SK-N-SH treated with all-trans-retinoic acid at 6 μM for 48 hours (cell line): ENCODE results near the gene LAMP2.
"Not testable (repeated sequence)": the region's sequence is repeated elsewhere in the genome, so short reads cannot be mapped to it uniquely, and the experiment has no call there.

Experiments
- ATAC-seq: fragments of 200-7000 bp; cut with Tn5 transposase; 3 replicates; pipeline ENCODE4 v1.9.1; 2020; ENCODE audit warnings: mild to moderate bottlenecking, moderate library complexity
- ARNTL ChIP-seq: fragments of 450-650 bp; formaldehyde crosslinking; IDR thresholded peaks from 2 replicates; pipeline ENCODE4 v1.5.0; 2020; ENCODE audit warnings: low read depth, mild to moderate bottlenecking, moderate library complexity, borderline replicate concordance
- BACH2 ChIP-seq: fragments of 250-450 bp; sonication (Bioruptor Pico); IDR thresholded peaks from 2 replicates; pipeline ENCODE4 v1.9.0; 2021; ENCODE audit warnings: mild to moderate bottlenecking, borderline replicate concordance
- CREB5 ChIP-seq: fragments of 250-450 bp; sonication (Bioruptor Pico); IDR thresholded peaks from 2 replicates; pipeline ENCODE4 v1.5.1; 2020; ENCODE audit warnings: low read depth, mild to moderate bottlenecking, moderate library complexity
- CSDC2 ChIP-seq: fragments of 250-450 bp; sonication (Bioruptor Pico); IDR thresholded peaks from 2 replicates; pipeline ENCODE4 v1.5.0; 2020; ENCODE audit warnings: mild to moderate bottlenecking, moderate library complexity
- CSRNP3 ChIP-seq: fragments of 250-450 bp; sonication (Bioruptor Pico); IDR thresholded peaks from 2 replicates; pipeline ENCODE4 v1.5.1; 2021; ENCODE audit warnings: mild to moderate bottlenecking, moderate library complexity
- ESRRG ChIP-seq: fragments of 250-450 bp; sonication (Bioruptor Pico); IDR thresholded peaks from 2 replicates; pipeline ENCODE4 v1.6.1; 2021; ENCODE audit warnings: mild to moderate bottlenecking
- GLIS3 ChIP-seq: fragments of 250-450 bp; sonication (Bioruptor Pico); IDR thresholded peaks from 2 replicates; pipeline ENCODE4 v1.5.0; 2020; ENCODE audit warnings: mild to moderate bottlenecking, moderate library complexity
- ISL1 ChIP-seq: fragments of 250-450 bp; sonication (Bioruptor Pico); IDR thresholded peaks from 2 replicates; pipeline ENCODE4 v2.1.2; 2022; ENCODE audit warnings: mild to moderate bottlenecking, moderate library complexity
- OSR1 ChIP-seq: fragments of 250-450 bp; sonication (Bioruptor Pico); IDR thresholded peaks from 2 replicates; pipeline ENCODE4 v1.8.0; 2022; ENCODE audit warnings: moderate library complexity, mild to moderate bottlenecking, inconsistent platforms
- POU6F1 ChIP-seq: fragments of 250-450 bp; sonication (Bioruptor Pico); IDR thresholded peaks from 2 replicates; pipeline ENCODE4 v1.8.0; 2021; ENCODE audit warnings: low read depth, mild to moderate bottlenecking, moderate library complexity, borderline replicate concordance
- PPARA ChIP-seq: fragments of 250-450 bp; sonication (Bioruptor Pico); IDR thresholded peaks from 2 replicates; pipeline ENCODE4 v1.5.0; 2020; ENCODE audit warnings: mild to moderate bottlenecking, borderline replicate concordance
- RARB ChIP-seq: fragments of 250-450 bp; sonication (Bioruptor Pico); IDR thresholded peaks from 2 replicates; pipeline ENCODE4 v1.8.0; 2021; ENCODE audit warnings: mild to moderate bottlenecking, moderate library complexity
- SNAI2 ChIP-seq: fragments of 250-450 bp; sonication (Bioruptor Pico); IDR thresholded peaks from 2 replicates; pipeline ENCODE4 v1.5.0; 2020; ENCODE audit warnings: mild to moderate bottlenecking, moderate library complexity
- TCF4 ChIP-seq: fragments of 250-450 bp; sonication (Bioruptor Pico); IDR thresholded peaks from 2 replicates; pipeline ENCODE4 v1.8.0; 2021; ENCODE audit warnings: mild to moderate bottlenecking, moderate library complexity, borderline replicate concordance
- TOX ChIP-seq: fragments of 250-450 bp; sonication (Bioruptor Pico); IDR thresholded peaks from 2 replicates; pipeline ENCODE4 v1.8.0; 2021; ENCODE audit warnings: mild to moderate bottlenecking, moderate library complexity, borderline replicate concordance
- ZC3H10 ChIP-seq: fragments of 250-450 bp; sonication (Bioruptor Pico); IDR thresholded peaks from 2 replicates; pipeline ENCODE4 v1.5.1; 2021; ENCODE audit warnings: mild to moderate bottlenecking, moderate library complexity
- ZFP3 ChIP-seq: fragments of 250-450 bp; sonication (Bioruptor Pico); IDR thresholded peaks from 2 replicates; pipeline ENCODE4 v1.5.0; 2020; ENCODE audit warnings: mild to moderate bottlenecking, moderate library complexity
- ZNF565 ChIP-seq: fragments of 450-650 bp; formaldehyde crosslinking; conservative IDR thresholded peaks from 2 replicates; pipeline ENCODE4 v1.5.0; 2020; ENCODE audit warnings: low read depth, mild to moderate bottlenecking, moderate library complexity
- ZNF70 ChIP-seq: fragments of 450-650 bp; formaldehyde crosslinking; IDR thresholded peaks from 2 replicates; pipeline ENCODE4 v1.5.0; 2020; ENCODE audit warnings: mild to moderate bottlenecking, moderate library complexity
- ZNF8 ChIP-seq: fragments of 450-650 bp; formaldehyde crosslinking; IDR thresholded peaks from 2 replicates; pipeline ENCODE4 v1.5.0; 2020; ENCODE audit warnings: mild to moderate bottlenecking, moderate library complexity
- TF ChIP-seq, protein P1 (sequence below): fragments of 250-450 bp; sonication (Bioruptor Pico); IDR thresholded peaks from 2 replicates; pipeline ENCODE4 v1.8.0; 2020; ENCODE audit warnings: mild to moderate bottlenecking, moderate library complexity, borderline replicate concordance

LAMP2 gene

DNA sequence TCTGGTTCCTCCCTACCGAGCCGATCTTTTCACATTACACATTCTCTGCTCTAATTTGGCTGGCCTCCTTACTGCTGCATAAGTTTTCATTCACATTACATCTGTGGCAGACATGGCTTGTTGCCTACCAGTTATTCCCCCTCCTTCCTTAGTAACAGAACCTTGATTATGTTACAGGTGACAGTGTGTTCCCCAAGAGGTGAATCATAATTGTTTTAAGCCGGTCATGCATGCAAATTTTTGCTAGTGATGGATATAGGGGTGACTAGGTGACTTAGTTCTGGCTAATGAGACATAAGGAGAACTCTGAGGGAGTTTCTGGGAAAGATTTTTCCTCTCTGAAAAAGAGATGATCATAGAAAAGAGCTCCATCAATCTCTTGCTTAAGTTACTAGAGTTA lies 8.4 kb upstream of the LAMP2 start:
- no peak for TF ChIP-seq ZNF565 (CRISPR knock-in tag)
- TF ChIP-seq ISL1 (CRISPR knock-in tag), result no peak
- TF ChIP-seq POU6F1 (CRISPR knock-in tag), result no peak
- no peak for TF ChIP-seq ZC3H10 (CRISPR knock-in tag)
- no peak for ATAC-seq

GRCh38 chrX:120476714-120477113 lies 7.6 kb upstream of the LAMP2 start:
- no peak for ATAC-seq
- TF ChIP-seq OSR1 (CRISPR knock-in tag), result no peak
- no peak for TF ChIP-seq ZNF70 (CRISPR knock-in tag)
- TF ChIP-seq, protein P1, sequence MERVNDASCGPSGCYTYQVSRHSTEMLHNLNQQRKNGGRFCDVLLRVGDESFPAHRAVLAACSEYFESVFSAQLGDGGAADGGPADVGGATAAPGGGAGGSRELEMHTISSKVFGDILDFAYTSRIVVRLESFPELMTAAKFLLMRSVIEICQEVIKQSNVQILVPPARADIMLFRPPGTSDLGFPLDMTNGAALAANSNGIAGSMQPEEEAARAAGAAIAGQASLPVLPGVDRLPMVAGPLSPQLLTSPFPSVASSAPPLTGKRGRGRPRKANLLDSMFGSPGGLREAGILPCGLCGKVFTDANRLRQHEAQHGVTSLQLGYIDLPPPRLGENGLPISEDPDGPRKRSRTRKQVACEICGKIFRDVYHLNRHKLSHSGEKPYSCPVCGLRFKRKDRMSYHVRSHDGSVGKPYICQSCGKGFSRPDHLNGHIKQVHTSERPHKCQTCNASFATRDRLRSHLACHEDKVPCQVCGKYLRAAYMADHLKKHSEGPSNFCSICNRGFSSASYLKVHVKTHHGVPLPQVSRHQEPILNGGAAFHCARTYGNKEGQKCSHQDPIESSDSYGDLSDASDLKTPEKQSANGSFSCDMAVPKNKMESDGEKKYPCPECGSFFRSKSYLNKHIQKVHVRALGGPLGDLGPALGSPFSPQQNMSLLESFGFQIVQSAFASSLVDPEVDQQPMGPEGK (CRISPR knock-in tag), result no peak
- TF ChIP-seq ZFP3 (CRISPR knock-in tag), result no peak
- TF ChIP-seq BACH2 (CRISPR knock-in tag), result no peak
- no peak for TF ChIP-seq TCF4
- no peak for TF ChIP-seq RARB
- no peak for TF ChIP-seq CSDC2 (CRISPR knock-in tag)
- TF ChIP-seq PPARA (CRISPR knock-in tag), result no peak
- TF ChIP-seq ISL1 (CRISPR knock-in tag), result no peak
- no peak for TF ChIP-seq SNAI2
- TF ChIP-seq POU6F1 (CRISPR knock-in tag), result no peak
- TF ChIP-seq GLIS3 (CRISPR knock-in tag), result no peak
- no peak for TF ChIP-seq CSRNP3
- no peak for TF ChIP-seq ARNTL (CRISPR knock-in tag)
- TF ChIP-seq ZC3H10 (CRISPR knock-in tag), result no peak
- TF ChIP-seq ZNF8 (CRISPR knock-in tag), result no peak

GRCh38 chrX:120475447-120475846 lies 6.4 kb upstream of the LAMP2 start:
- not testable (repeated sequence) for ATAC-seq

- TF ChIP-seq PPARA (CRISPR knock-in tag) (no peak), CREB5 (CRISPR knock-in tag) (no peak), RARB (no peak), CSDC2 (CRISPR knock-in tag) (no peak), ZC3H10 (CRISPR knock-in tag) (no peak), ESRRG (CRISPR knock-in tag) (no peak), ARNTL (CRISPR knock-in tag) (no peak), ZNF565 (CRISPR knock-in tag) (no peak), ZNF8 (CRISPR knock-in tag) (no peak), TOX (CRISPR knock-in tag) (no peak), OSR1 (CRISPR knock-in tag) (no peak), ZNF70 (CRISPR knock-in tag) (no peak), GLIS3 (CRISPR knock-in tag) (no peak), ZFP3 (CRISPR knock-in tag) (no peak), BACH2 (CRISPR knock-in tag) (no peak), ISL1 (CRISPR knock-in tag) (no peak)
- TF ChIP-seq, protein P1 (CRISPR knock-in tag), result no peak
- ATAC-seq, result no peak
Measured at GRCh38 chrX:120474085-120474484, 5.0 kb upstream of the LAMP2 start.

- not testable (repeated sequence) for ATAC-seq
Measured at GRCh38 chrX:120469657-120470056, 561 bp upstream of the LAMP2 start.
